CD8-positive, alpha-beta memory T cell (primary cell): ENCODE results near the gene EPHB1. TPM values are rescaled to one million over a fixed set of nuclear protein-coding genes. Genes with fewer than 3 reads are reported as not detected.

ENCODE experiments used
- CTCF ChIA-PET: fragments of 350-600 bp; sonication (Branson Sonifier 250); formaldehyde crosslinking; loops from one replicate; lab custom pipeline; 2021; ENCODE audit warnings: antibody characterized with exemption; lab: Charles Lee
- POLR2A ChIA-PET: fragments of 350-600 bp; sonication (Branson Sonifier 250); formaldehyde crosslinking; loops from one replicate; lab custom pipeline; 2021; ENCODE audit warnings: antibody characterized with exemption; lab: Charles Lee
- DNase-seq, 5 donors: peaks; one replicate each; pipeline versions ENCODE4 v3.0.0 to v3.0.0-alpha.2; 2020 to 2022; ENCODE audit warnings: mixed read lengths in 1 of 5
- H3K27ac ChIP-seq: one replicate; pipeline ENCODE4 v1.7.0; 2013; ENCODE audit warnings: low read depth, mild to moderate bottlenecking, low read length, moderate library complexity
- H3K27me3 ChIP-seq: 2 replicates; pipeline ENCODE4 v1.7.0; 2013; ENCODE audit warnings: low read length, mild to moderate bottlenecking; ENCODE audit not compliant: insufficient read depth, poor library complexity, severe bottlenecking
- H3K36me3 ChIP-seq: 2 replicates; pipeline ENCODE4 v1.7.0; 2013; ENCODE audit warnings: mild to moderate bottlenecking, low read length, moderate library complexity; ENCODE audit not compliant: insufficient read depth
- H3K4me1 ChIP-seq: 2 replicates; pipeline ENCODE4 v1.7.0; 2013; ENCODE audit warnings: mild to moderate bottlenecking, low read length, moderate library complexity; ENCODE audit not compliant: insufficient read depth
- H3K4me3 ChIP-seq: 2 replicates; pipeline ENCODE4 v1.7.0; 2013; ENCODE audit warnings: mild to moderate bottlenecking, low read length
- H3K9me3 ChIP-seq: 2 replicates; pipeline ENCODE4 v1.7.0; 2013; ENCODE audit warnings: mild to moderate bottlenecking, low read length
- H3K27ac Mint-ChIP-seq, 8 donors: one replicate each; pipeline ENCODE4 v1.8.0; 2020 to 2021; ENCODE audit warnings: mixed read lengths in 8 of 8, mild to moderate bottlenecking in 6 of 8, inconsistent platforms in 3 of 8, moderate library complexity in 3 of 8
- H3K27me3 Mint-ChIP-seq, 2 donors: one replicate each; pipeline ENCODE4 v1.8.0; 2020 to 2021; ENCODE audit warnings: mixed read lengths in 2 of 2, mild to moderate bottlenecking in 1 of 2, moderate library complexity in 1 of 2
- H3K36me3 Mint-ChIP-seq, 3 donors: one replicate each; pipeline ENCODE4 v1.8.0; 2020 to 2021; ENCODE audit warnings: mixed read lengths in 3 of 3, inconsistent platforms in 1 of 3, mild to moderate bottlenecking in 1 of 3
- H3K4me1 Mint-ChIP-seq, 3 donors: one replicate each; pipeline ENCODE4 v1.8.0; 2020 to 2021; ENCODE audit warnings: mixed read lengths in 3 of 3, inconsistent platforms in 1 of 3, mild to moderate bottlenecking in 1 of 3
- H3K4me3 Mint-ChIP-seq, 7 donors: one replicate each; pipeline ENCODE4 v1.8.0; 2020 to 2021; ENCODE audit warnings: mixed read lengths in 7 of 7, mild to moderate bottlenecking in 6 of 7, moderate library complexity in 4 of 7, inconsistent platforms in 2 of 7
- H3K9me3 Mint-ChIP-seq, 5 donors: one replicate each; pipeline ENCODE4 v1.8.0; 2020 to 2022; ENCODE audit warnings: mixed read lengths in 5 of 5, mild to moderate bottlenecking in 3 of 5, moderate library complexity in 2 of 5, inconsistent platforms in 1 of 5
- polyA plus RNA-seq: library from polyadenylated mRNA; unstranded; fragments of 300-500 nt; fragmentation: Illumina TruSeq; gene quantifications from one replicate; pipeline ENCODE4 v1.2.3, GENCODE V29; 2021
- total RNA-seq, 2 experiments: library from RNA; stranded (reverse); gene quantifications; one replicate each; pipeline ENCODE4 v1.2.3, GENCODE V29; 2021

The EPHB1 gene
- total and polyA plus RNA-seq, 3 experiments from 2014 or later, result 0.10 TPM; not detected in 2

DNA sequence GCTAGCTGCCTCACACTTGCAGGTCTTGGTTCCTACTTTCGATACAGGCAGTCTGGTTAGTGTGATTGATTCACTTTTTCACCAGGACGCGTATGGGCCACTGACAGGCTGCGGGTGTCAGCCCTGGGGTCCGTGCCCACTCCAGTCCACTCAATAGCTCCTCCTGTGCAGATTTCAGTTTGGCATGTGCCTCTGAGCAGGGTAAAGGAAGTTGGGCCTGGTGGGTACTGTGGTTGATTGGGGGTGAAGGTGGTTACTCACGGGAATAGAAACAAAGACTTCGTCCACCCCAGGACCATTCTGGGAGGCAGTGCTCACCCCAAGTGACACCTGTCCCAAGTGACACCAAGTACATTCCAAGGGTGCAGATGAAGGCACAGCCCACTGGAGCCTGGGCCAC lies 62.3 kb downstream of the EPHB1 start:
- Mint-ChIP-seq H3K4me3 (no peak overlapping the region), H3K9me3 (no peaks in the 10 kb centered on the region), H3K36me3 (no peaks in the 10 kb centered on the region), H3K27me3 (peaks cover 0 to 2% of the 10 kb centered on the region in 2 donors), H3K4me1 (peaks cover 0 to 11% (median 4%) of the 10 kb centered on the region in 3 donors), H3K27ac (no peak overlapping the region)
- DNase-seq, result no peak
- Histone ChIP-seq H3K36me3 (no peaks in the 10 kb centered on the region), H3K27ac (no peak overlapping the region), H3K9me3 (no peaks in the 10 kb centered on the region), H3K4me1 (no peaks in the 10 kb centered on the region), H3K4me3 (no peak overlapping the region), H3K27me3 (no peaks in the 10 kb centered on the region)
- POLR2A ChIA-PET, result no interaction called here
- CTCF ChIA-PET, result no interaction called here

DNA sequence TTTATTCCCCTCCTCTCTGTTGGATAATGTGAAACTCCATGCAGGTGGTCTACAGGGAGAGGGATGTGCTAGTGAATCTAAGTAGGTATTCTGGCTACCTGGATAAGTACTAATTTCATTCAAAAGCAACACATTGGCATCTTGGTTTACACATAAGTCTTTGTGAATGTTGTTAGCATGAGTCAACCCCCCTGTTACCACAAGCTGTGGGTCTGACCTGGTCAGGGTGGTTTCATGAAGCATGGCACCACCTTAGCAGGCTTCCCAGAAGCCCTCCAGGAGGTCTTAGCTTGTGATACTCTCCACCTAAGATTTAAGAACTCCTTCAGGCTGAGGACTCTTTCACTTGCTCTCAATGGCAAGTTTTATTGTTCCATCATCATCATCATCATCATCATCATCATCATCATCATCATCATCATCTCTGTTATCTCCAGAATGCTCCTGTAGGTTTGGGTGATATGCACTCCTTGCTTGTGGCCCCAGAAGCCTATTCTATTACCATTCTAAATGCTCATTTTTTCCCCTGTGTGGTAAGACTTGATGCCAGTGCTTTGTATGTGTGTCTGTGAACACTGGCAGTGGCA lies 62.8 kb downstream of the EPHB1 start:
- POLR2A ChIA-PET, result no interaction called here
- H3K27ac Mint-ChIP-seq, result no peak overlapping the region
- H3K9me3 ChIP-seq, result no peaks in the 10 kb centered on the region
- H3K4me1 ChIP-seq, result no peaks in the 10 kb centered on the region
- no peak for DNase-seq
- no peak overlapping the region for H3K27ac ChIP-seq
- no peaks in the 10 kb centered on the region for H3K36me3 Mint-ChIP-seq
- no peak overlapping the region for H3K4me3 Mint-ChIP-seq
- H3K27me3 Mint-ChIP-seq, result peaks cover 0 to 2% of the 10 kb centered on the region in 2 donors
- no peaks in the 10 kb centered on the region for H3K27me3 ChIP-seq
- H3K9me3 Mint-ChIP-seq, result no peaks in the 10 kb centered on the region
- CTCF ChIA-PET, result no interaction called here
- H3K36me3 ChIP-seq, result no peaks in the 10 kb centered on the region
- peaks cover 0 to 6% (median 3%) of the 10 kb centered on the region in 3 donors for H3K4me1 Mint-ChIP-seq
- H3K4me3 ChIP-seq, result no peak overlapping the region

GRCh38 chr3:134858441-134859035 lies 63.5 kb downstream of the EPHB1 start:
- no peak overlapping the region for H3K27ac Mint-ChIP-seq
- Histone ChIP-seq H3K36me3 (no peaks in the 10 kb centered on the region), H3K9me3 (no peaks in the 10 kb centered on the region), H3K4me1 (no peaks in the 10 kb centered on the region), H3K27me3 (no peaks in the 10 kb centered on the region), H3K4me3 (no peak overlapping the region), H3K27ac (no peak overlapping the region)
- no peaks in the 10 kb centered on the region for H3K36me3 Mint-ChIP-seq
- ChIA-PET POLR2A (no interaction called here), CTCF (no interaction called here)
- no peak overlapping the region for H3K4me3 Mint-ChIP-seq
- peaks cover 0 to 2% of the 10 kb centered on the region in 2 donors for H3K27me3 Mint-ChIP-seq
- DNase-seq, result no peak
- H3K4me1 Mint-ChIP-seq, result no peaks in the 10 kb centered on the region
- no peaks in the 10 kb centered on the region for H3K9me3 Mint-ChIP-seq

GRCh38 chr3:134859341-134859740 lies 64.3 kb downstream of the EPHB1 start:
- Histone ChIP-seq H3K36me3 (no peaks in the 10 kb centered on the region), H3K9me3 (no peaks in the 10 kb centered on the region), H3K27ac (no peak overlapping the region), H3K27me3 (no peaks in the 10 kb centered on the region), H3K4me1 (no peaks in the 10 kb centered on the region), H3K4me3 (no peak overlapping the region)
- DNase-seq, result no peak
- Mint-ChIP-seq H3K4me1 (no peaks in the 10 kb centered on the region), H3K27ac (no peak overlapping the region), H3K4me3 (no peak overlapping the region), H3K27me3 (peaks cover 0 to 2% of the 10 kb centered on the region in 2 donors), H3K36me3 (no peaks in the 10 kb centered on the region), H3K9me3 (no peaks in the 10 kb centered on the region)
- ChIA-PET CTCF (no interaction called here), POLR2A (no interaction called here)

DNA sequence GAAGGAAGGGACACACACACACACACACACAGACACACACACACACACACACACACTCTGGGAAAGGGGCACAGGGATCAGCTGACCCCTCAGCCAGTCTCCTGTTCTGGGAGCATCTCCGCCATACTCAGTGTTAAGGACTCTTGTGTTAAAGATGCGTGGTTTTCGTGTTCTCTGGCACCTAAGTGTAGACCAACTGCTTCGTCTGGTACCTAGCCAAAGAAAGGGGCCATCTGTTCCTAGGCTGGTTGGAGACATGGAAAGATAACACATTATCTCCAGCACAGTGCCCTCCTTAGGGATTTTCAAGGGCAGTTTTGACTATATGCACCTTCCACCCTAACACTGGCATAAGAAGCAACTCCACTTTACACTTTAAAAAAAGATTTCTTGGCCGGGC lies 65.1 kb downstream of the EPHB1 start:
- H3K4me1 ChIP-seq, result no peaks in the 10 kb centered on the region
- H3K4me1 Mint-ChIP-seq, result no peaks in the 10 kb centered on the region
- CTCF ChIA-PET, result no interaction called here
- no peak for DNase-seq
- no peak overlapping the region for H3K27ac ChIP-seq
- peaks cover 0 to 2% of the 10 kb centered on the region in 2 donors for H3K27me3 Mint-ChIP-seq
- no peaks in the 10 kb centered on the region for H3K27me3 ChIP-seq
- H3K4me3 Mint-ChIP-seq, result no peak overlapping the region
- H3K27ac Mint-ChIP-seq, result no peak overlapping the region
- no peak overlapping the region for H3K4me3 ChIP-seq
- no peaks in the 10 kb centered on the region for H3K36me3 Mint-ChIP-seq
- H3K9me3 Mint-ChIP-seq, result no peaks in the 10 kb centered on the region
- H3K36me3 ChIP-seq, result no peaks in the 10 kb centered on the region
- POLR2A ChIA-PET, result no interaction called here
- H3K9me3 ChIP-seq, result no peaks in the 10 kb centered on the region

GRCh38 chr3:134863915-134864314 lies 68.9 kb downstream of the EPHB1 start:
- Histone ChIP-seq H3K4me1 (no peaks in the 10 kb centered on the region), H3K4me3 (no peak overlapping the region), H3K9me3 (no peaks in the 10 kb centered on the region), H3K36me3 (no peaks in the 10 kb centered on the region), H3K27ac (no peak overlapping the region), H3K27me3 (no peaks in the 10 kb centered on the region)
- H3K27ac Mint-ChIP-seq, result no peak overlapping the region
- H3K4me3 Mint-ChIP-seq, result no peak overlapping the region
- CTCF ChIA-PET, result no interaction called here
- DNase-seq, result no peak
- H3K9me3 Mint-ChIP-seq, result peaks cover 0 to 3% (median 0%) of the 10 kb centered on the region in 5 donors
- H3K27me3 Mint-ChIP-seq, result peaks cover 0 to 4% of the 10 kb centered on the region in 2 donors
- POLR2A ChIA-PET, result no interaction called here
- no peaks in the 10 kb centered on the region for H3K36me3 Mint-ChIP-seq
- no peaks in the 10 kb centered on the region for H3K4me1 Mint-ChIP-seq

GRCh38 chr3:134864636-134865035 lies 69.6 kb downstream of the EPHB1 start:
- H3K4me3 ChIP-seq, result no peak overlapping the region
- H3K27me3 ChIP-seq, result no peaks in the 10 kb centered on the region
- ChIA-PET POLR2A (no interaction called here), CTCF (no interaction called here)
- H3K9me3 ChIP-seq, result no peaks in the 10 kb centered on the region
- H3K4me1 ChIP-seq, result no peaks in the 10 kb centered on the region
- DNase-seq, result no peak
- Mint-ChIP-seq H3K4me1 (no peaks in the 10 kb centered on the region), H3K36me3 (no peaks in the 10 kb centered on the region), H3K4me3 (no peak overlapping the region), H3K9me3 (peaks cover 0 to 3% (median 0%) of the 10 kb centered on the region in 5 donors), H3K27ac (no peak overlapping the region), H3K27me3 (peaks cover 0 to 4% of the 10 kb centered on the region in 2 donors)
- no peaks in the 10 kb centered on the region for H3K36me3 ChIP-seq
- H3K27ac ChIP-seq, result no peak overlapping the region

- DNase-seq, result no peak
- H3K27ac ChIP-seq, result no peak overlapping the region
- no peak overlapping the region for H3K4me3 ChIP-seq
- H3K36me3 ChIP-seq, result no peaks in the 10 kb centered on the region
- no peaks in the 10 kb centered on the region for H3K4me1 ChIP-seq
- H3K4me3 Mint-ChIP-seq, result no peak overlapping the region
- CTCF ChIA-PET, result no interaction called here
- no peaks in the 10 kb centered on the region for H3K27me3 ChIP-seq
- POLR2A ChIA-PET, result no interaction called here
- H3K9me3 Mint-ChIP-seq, result peaks cover 0 to 4% (median 0%) of the 10 kb centered on the region in 5 donors
- no peaks in the 10 kb centered on the region for H3K4me1 Mint-ChIP-seq
- H3K27me3 Mint-ChIP-seq, result peaks cover 0 to 4% of the 10 kb centered on the region in 2 donors
- H3K9me3 ChIP-seq, result no peaks in the 10 kb centered on the region
- H3K36me3 Mint-ChIP-seq, result no peaks in the 10 kb centered on the region
- no peak overlapping the region for H3K27ac Mint-ChIP-seq
Measured at GRCh38 chr3:134867277-134867676, 72.2 kb downstream of the EPHB1 start.
